ENCODE measurements around the gene CEP68.

GRCh38 chr2:65055422-65056214 lies 598 bp upstream of the CEP68 start:
- TF ChIP-seq REST (IDR thresholded peaks at IDR 0.05; ENCODE audit: low read depth), result no peak
- no peak for TF ChIP-seq POLR2A (IDR thresholded peaks at IDR 0.05; ENCODE audit: borderline replicate concordance, extremely low read depth, insufficient read depth, insufficient read length)
